ENCODE data around the gene RMC1. TPM values are rescaled to one million over a fixed set of nuclear protein-coding genes. Genes with fewer than 3 reads are reported as not detected.

RMC1 gene
- total RNA-seq, 1 experiment from 2014 or later, result 38.4 TPM

DNA sequence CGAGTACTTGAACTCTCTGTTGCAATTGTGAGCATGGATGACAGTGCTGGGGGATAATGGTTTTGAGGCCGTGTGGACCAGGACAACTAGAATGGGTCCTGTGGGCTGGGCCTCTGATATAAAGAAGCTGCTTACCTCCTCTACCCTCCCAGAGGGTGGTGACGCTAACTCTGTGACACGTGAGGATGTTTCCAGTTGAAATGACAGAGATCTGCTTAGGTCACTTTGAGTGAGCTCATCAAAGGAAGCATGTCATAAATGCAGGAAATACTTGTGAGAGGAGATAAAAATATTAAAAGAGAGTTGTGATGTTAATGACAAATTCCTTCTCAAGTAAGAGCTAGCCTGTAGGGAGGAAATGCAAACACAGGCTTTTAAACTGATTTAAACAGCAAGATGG is 16.4 kb downstream of the RMC1 start:
- no peaks in the 10 kb centered on the region for H3K9me2 ChIP-seq (ENCODE audit: insufficient read depth)
- BruUV-seq (replicated peaks), result no TSS peak
- H3K4me1 ChIP-seq (ENCODE audit: control insufficient read depth in 1 of 2, insufficient read depth in 2 of 2, low read length in 2 of 2), result 0 out of 4 replicates have a peak, but pooled peaks cover 0 to 2% of the 10 kb centered on the region in 2 experiments
- no peak overlapping the region for H3K27ac ChIP-seq (ENCODE audit: low read depth, low read length)
- no peak overlapping the region for H2AFZ ChIP-seq (ENCODE audit: low read depth, low read length, poor library complexity, severe bottlenecking)
- no peaks in the 10 kb centered on the region for H3K79me2 ChIP-seq (ENCODE audit: insufficient read depth, low read length)
- no peak for DNase-seq (ENCODE audit: low read depth, low spot score)
- no peak overlapping the region for H3K9ac ChIP-seq (ENCODE audit: low read length)
- CTCF ChIA-PET, result no interaction called here
- no peaks in the 10 kb centered on the region for H3K27me3 ChIP-seq (ENCODE audit: insufficient read depth, low read length)
- no peaks in the 10 kb centered on the region for H3K9me3 ChIP-seq (ENCODE audit: control insufficient read depth in 1 of 2, insufficient read depth in 1 of 2, low read depth in 1 of 2, low read length in 2 of 2)
- intact Hi-C loops (cut with micrococcal nuclease), result loop anchor here (5.0 kb wide), 1 partner anchor 293 kb away; no protein-coding TSS in a partner anchor
- TF ChIP-seq, protein P1, sequence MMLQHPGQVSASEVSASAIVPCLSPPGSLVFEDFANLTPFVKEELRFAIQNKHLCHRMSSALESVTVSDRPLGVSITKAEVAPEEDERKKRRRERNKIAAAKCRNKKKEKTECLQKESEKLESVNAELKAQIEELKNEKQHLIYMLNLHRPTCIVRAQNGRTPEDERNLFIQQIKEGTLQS (IDR thresholded peaks at IDR 0.05), result no peak
- TF ChIP-seq, protein P2, sequence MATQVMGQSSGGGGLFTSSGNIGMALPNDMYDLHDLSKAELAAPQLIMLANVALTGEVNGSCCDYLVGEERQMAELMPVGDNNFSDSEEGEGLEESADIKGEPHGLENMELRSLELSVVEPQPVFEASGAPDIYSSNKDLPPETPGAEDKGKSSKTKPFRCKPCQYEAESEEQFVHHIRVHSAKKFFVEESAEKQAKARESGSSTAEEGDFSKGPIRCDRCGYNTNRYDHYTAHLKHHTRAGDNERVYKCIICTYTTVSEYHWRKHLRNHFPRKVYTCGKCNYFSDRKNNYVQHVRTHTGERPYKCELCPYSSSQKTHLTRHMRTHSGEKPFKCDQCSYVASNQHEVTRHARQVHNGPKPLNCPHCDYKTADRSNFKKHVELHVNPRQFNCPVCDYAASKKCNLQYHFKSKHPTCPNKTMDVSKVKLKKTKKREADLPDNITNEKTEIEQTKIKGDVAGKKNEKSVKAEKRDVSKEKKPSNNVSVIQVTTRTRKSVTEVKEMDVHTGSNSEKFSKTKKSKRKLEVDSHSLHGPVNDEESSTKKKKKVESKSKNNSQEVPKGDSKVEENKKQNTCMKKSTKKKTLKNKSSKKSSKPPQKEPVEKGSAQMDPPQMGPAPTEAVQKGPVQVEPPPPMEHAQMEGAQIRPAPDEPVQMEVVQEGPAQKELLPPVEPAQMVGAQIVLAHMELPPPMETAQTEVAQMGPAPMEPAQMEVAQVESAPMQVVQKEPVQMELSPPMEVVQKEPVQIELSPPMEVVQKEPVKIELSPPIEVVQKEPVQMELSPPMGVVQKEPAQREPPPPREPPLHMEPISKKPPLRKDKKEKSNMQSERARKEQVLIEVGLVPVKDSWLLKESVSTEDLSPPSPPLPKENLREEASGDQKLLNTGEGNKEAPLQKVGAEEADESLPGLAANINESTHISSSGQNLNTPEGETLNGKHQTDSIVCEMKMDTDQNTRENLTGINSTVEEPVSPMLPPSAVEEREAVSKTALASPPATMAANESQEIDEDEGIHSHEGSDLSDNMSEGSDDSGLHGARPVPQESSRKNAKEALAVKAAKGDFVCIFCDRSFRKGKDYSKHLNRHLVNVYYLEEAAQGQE (IDR thresholded peaks at IDR 0.05; ENCODE audit: low read depth), result no peak
- TF ChIP-seq TCF7L2 (IDR thresholded peaks at IDR 0.05; ENCODE audit: borderline replicate concordance, extremely low read depth, insufficient read depth, insufficient read length), result no peak
- TF ChIP-seq EGR1 (IDR thresholded peaks at IDR 0.05; ENCODE audit: low read depth), result no peak
- TF ChIP-seq ZFX (IDR thresholded peaks at IDR 0.05), result no peak
- H3K4me3 ChIP-seq (replicated peaks in 1 of 2; ENCODE audit: low read depth in 1 of 2, low read length in 2 of 2), result no peak overlapping the region
- ATAC-seq, result no peak
- RAD21 ChIA-PET (ENCODE audit: low non-redundant PET in 1 of 2, low total read pairs in 2 of 2, uncharacterized antibody in 2 of 2, unreplicated experiment in 2 of 2), result no interaction called here
- H3K36me3 ChIP-seq (ENCODE audit: control insufficient read depth in 1 of 2, insufficient read depth in 2 of 2, low read length in 2 of 2), result peaks cover 38 to 49% of the 10 kb centered on the region in 2 experiments
- H4K20me1 ChIP-seq (ENCODE audit: insufficient read depth), result no peaks in the 10 kb centered on the region
- no peak overlapping the region for H3K4me2 ChIP-seq (ENCODE audit: low read length)
- POLR2A ChIA-PET, result no interaction called here

DNA sequence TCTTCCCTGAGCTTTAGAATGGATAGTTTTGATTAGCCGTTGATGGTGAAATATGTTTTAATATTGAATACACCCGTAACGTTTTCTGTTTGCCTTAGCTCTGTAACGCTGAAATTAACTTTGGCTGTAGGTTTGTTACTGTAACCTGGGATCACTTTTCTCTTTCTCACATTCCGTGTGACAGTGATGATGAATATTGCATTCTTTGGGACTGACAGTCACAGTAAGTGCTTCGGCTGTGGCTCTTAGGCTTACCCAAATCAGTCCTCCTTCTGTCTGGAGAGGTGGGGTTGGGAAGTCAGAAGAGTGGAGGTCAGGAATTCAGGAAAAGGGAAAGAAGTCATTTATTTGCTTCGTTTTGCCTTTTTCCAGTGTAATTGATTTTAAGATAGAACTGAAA is 18.0 kb downstream of the RMC1 start:
- POLR2A ChIA-PET, result no interaction called here
- Histone ChIP-seq H3K36me3 (ENCODE audit: control insufficient read depth in 1 of 2, insufficient read depth in 2 of 2, low read length in 2 of 2) (peaks cover 41 to 50% of the 10 kb centered on the region in 2 experiments), H4K20me1 (ENCODE audit: insufficient read depth) (no peaks in the 10 kb centered on the region), H3K79me2 (ENCODE audit: insufficient read depth, low read length) (no peaks in the 10 kb centered on the region), H3K4me2 (ENCODE audit: low read length) (no peak overlapping the region), H3K27ac (ENCODE audit: low read depth, low read length) (no peak overlapping the region), H3K9me2 (ENCODE audit: insufficient read depth) (no peaks in the 10 kb centered on the region), H3K9me3 (ENCODE audit: control insufficient read depth in 1 of 2, insufficient read depth in 1 of 2, low read depth in 1 of 2, low read length in 2 of 2) (no peaks in the 10 kb centered on the region), H2AFZ (ENCODE audit: low read depth, low read length, poor library complexity, severe bottlenecking) (no peak overlapping the region), H3K9ac (ENCODE audit: low read length) (no peak overlapping the region), H3K4me1 (ENCODE audit: control insufficient read depth in 1 of 2, insufficient read depth in 2 of 2, low read length in 2 of 2) (no peaks in the 10 kb centered on the region), H3K4me3 (replicated peaks in 1 of 2; ENCODE audit: low read depth in 1 of 2, low read length in 2 of 2) (no peak overlapping the region), H3K27me3 (ENCODE audit: insufficient read depth, low read length) (no peaks in the 10 kb centered on the region)
- no peak for DNase-seq (ENCODE audit: low read depth, low spot score)
- RAD21 ChIA-PET (ENCODE audit: low non-redundant PET in 1 of 2, low total read pairs in 2 of 2, uncharacterized antibody in 2 of 2, unreplicated experiment in 2 of 2), result no interaction called here
- intact Hi-C loops (cut with micrococcal nuclease), result no loop called here
- CTCF ChIA-PET, result no interaction called here
- BruUV-seq (replicated peaks), result no TSS peak
- no peak for ATAC-seq
- TF ChIP-seq SP1 (IDR thresholded peaks at IDR 0.05; ENCODE audit: low read depth) (no peak), EGR1 (IDR thresholded peaks at IDR 0.05; ENCODE audit: low read depth) (no peak), ZFX (IDR thresholded peaks at IDR 0.05) (no peak), POLR2A (IDR thresholded peaks at IDR 0.05; ENCODE audit: borderline replicate concordance, extremely low read depth, insufficient read depth, insufficient read length) (no peak), CEBPB (IDR thresholded peaks at IDR 0.05; ENCODE audit: low read depth) (no peak)
- TF ChIP-seq, protein P1 (IDR thresholded peaks at IDR 0.05), result no peak
- TF ChIP-seq, protein P2 (IDR thresholded peaks at IDR 0.05; ENCODE audit: low read depth), result no peak
- TF ChIP-seq, protein P3, sequence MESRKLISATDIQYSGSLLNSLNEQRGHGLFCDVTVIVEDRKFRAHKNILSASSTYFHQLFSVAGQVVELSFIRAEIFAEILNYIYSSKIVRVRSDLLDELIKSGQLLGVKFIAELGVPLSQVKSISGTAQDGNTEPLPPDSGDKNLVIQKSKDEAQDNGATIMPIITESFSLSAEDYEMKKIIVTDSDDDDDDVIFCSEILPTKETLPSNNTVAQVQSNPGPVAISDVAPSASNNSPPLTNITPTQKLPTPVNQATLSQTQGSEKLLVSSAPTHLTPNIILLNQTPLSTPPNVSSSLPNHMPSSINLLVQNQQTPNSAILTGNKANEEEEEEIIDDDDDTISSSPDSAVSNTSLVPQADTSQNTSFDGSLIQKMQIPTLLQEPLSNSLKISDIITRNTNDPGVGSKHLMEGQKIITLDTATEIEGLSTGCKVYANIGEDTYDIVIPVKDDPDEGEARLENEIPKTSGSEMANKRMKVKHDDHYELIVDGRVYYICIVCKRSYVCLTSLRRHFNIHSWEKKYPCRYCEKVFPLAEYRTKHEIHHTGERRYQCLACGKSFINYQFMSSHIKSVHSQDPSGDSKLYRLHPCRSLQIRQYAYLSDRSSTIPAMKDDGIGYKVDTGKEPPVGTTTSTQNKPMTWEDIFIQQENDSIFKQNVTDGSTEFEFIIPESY (IDR thresholded peaks at IDR 0.05; ENCODE audit: extremely low read depth, insufficient replicate concordance, low read length), result no peak

All from HCT116 (cell line).